Measurements from ENCODE around the gene RBM12.

RBM12 gene

DNA sequence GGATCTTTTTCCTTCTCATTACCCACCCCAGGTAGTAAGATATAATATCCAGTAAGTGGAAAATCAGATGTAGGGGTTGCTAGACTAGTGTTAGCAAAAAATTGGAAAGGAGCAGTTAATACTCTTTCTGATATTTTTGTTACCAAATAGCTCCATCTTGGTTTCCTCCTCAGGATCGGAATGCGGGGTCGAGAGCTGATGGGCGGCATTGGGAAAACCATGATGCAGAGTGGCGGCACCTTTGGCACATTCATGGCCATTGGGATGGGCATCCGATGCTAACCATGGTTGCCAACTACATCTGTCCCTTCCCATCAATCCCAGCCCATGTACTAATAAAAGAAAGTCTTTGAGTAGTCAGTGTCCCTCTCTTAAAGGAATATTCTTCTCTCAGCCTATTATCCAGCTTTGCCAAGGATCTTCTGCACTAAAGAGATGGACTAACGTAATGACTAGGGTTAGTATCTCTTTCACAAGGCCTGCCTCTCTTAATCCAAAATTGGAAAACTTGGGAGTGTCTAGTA, 36.0 kb upstream of the RBM12 start:
- peak overlapping the region; percentile 90 for H3K4me3 ChIP-seq
- TF ChIP-seq, protein P1, sequence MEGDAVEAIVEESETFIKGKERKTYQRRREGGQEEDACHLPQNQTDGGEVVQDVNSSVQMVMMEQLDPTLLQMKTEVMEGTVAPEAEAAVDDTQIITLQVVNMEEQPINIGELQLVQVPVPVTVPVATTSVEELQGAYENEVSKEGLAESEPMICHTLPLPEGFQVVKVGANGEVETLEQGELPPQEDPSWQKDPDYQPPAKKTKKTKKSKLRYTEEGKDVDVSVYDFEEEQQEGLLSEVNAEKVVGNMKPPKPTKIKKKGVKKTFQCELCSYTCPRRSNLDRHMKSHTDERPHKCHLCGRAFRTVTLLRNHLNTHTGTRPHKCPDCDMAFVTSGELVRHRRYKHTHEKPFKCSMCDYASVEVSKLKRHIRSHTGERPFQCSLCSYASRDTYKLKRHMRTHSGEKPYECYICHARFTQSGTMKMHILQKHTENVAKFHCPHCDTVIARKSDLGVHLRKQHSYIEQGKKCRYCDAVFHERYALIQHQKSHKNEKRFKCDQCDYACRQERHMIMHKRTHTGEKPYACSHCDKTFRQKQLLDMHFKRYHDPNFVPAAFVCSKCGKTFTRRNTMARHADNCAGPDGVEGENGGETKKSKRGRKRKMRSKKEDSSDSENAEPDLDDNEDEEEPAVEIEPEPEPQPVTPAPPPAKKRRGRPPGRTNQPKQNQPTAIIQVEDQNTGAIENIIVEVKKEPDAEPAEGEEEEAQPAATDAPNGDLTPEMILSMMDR (IDR thresholded peaks at IDR 0.05) = no peak
- H3K27ac ChIP-seq = peak overlapping the region; percentile 47 to 90
- no peak for DNase-seq (ENCODE audit: low spot score)

DNA sequence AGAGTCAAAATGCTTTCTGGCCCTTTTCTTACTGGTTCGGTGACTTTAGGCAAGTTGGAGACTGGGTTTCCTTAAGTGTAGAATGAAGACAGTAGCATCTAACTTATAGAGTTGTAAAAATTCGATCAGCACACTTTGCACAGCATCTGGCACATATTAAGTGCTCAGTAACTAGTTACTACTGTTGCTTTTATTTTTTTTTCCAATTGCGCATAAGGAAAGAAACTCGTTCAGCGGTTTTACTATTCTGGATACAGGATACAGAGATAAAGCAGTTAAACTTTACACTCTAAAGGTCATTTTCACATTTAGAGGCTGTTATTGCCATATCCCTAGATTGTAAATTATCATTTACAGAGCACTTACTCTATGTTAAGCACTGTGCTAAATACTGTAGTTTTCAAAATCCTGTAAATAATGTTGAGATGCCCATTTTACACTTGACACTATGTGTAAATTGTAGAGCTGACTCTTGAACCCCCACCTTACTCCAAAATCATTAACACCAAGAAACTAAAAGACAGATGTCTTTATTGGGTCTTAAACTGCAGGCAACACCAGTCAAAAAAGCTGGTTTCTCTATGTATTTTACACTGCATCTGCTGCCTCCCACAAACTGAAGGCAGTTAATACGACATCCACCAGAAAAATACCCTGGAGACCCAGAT, 35.4 kb upstream of the RBM12 start:
- no peak for DNase-seq (ENCODE audit: low spot score)
- Histone ChIP-seq H3K27ac (peak overlapping the region; percentile 90 to 93), H3K4me3 (peak overlapping the region; percentile 90)
- TF ChIP-seq, protein P1 (IDR thresholded peaks at IDR 0.05) = no peak

DNA sequence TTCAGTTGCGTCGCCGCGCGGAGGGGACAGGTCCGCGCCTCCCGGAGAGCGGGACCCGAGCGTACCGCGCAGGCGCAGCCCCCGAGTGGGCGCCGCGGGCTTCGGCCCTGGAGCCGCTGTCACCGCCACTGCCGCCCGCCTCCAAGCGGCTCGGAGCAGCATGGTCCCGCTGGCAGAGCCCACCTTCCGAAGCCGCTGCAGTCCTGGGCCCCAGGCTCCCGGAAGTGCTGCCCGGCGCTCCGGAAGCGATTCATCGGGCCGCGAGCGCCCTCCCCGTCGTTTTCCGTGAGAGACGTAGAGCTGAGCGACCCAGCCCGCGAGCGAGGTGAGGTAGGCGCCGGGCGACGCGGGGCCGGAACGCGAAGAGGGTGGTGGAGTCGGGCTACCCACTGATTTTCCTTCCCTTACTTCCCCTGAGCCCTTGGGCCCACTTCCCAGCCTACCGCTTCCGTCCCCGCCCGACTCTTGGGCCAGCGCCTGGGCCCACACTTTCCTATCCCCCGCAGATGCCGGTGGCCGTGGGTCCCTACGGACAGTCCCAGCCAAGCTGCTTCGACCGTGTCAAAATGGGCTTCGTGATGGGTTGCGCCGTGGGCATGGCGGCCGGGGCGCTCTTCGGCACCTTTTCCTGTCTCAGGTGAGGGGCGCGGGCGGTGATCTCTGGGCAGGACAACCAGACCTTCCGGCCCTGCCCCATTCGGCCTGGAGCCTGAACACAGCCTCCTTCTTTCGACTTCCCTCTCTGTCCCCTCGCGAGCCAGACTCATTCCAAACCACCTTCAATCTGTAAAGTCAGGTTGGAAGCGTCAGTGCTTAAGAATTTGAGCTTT, 34.6 kb upstream of the RBM12 start, which contains the start of the genes NFS1 and ROMO1:
NFS1 (minus strand) TSS at position 226 of the 830 bp plus-strand sequence; CDS start at position 162, 64 bp downstream.
ROMO1 (plus strand) TSS at position 279 of the 830 bp plus-strand sequence; CDS start at position 507, 228 bp downstream.
- Histone ChIP-seq H3K4me3 (peak within 1 kb of the TSS; percentile 90), H3K27ac (peak within 1 kb of the TSS; percentile 90 to 93)
- TF ChIP-seq, protein P1 (IDR thresholded peaks at IDR 0.05) = no peak

DNA sequence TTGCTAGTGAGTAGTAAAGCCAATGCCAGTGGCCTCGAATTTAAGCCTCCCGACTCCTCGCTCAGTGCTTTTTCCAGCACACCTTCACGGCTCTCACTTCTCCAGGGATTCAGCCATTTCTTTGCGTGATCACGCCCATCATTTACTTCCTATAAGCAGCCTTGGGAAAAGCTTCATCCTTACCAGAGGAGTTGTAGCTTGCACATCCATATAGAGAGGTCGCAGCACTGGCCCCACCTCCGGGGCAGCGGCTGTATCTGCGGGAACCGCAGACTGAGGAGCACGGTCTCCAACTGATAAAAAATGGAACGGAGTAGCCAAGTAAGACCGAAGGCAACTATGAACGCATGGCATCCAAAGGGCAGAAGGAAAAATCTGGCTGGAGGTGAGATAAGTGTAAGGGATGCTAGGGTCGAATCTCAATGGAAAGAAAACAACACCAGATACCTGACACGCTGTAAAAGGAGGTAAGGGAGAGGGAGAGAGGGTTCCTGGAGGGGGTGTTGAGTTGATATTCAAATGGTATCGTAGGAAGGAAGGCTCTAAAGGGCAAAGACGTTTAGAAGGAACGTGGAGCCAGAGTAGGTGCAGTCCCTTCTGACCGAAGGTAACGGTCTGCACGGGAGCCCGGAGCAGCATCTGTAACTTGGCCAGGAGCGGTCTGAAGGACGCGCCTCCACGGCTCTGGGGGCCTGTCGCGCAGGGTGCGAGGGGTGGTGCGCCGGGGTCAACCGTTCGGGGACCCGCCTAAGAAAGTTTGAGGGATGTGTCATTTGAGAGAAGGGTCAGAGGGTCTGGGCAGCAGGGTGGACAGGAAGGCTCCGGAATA, 33.8 kb upstream of the RBM12 start:
- H3K4me3 ChIP-seq = peak overlapping the region; percentile 90
- DNase-seq (ENCODE audit: low spot score) = no peak
- H3K27ac ChIP-seq = peak overlapping the region; percentile 90 to 93
- TF ChIP-seq, protein P1 (IDR thresholded peaks at IDR 0.05) = no peak

More for the DNA sequence above, 34.6 kb upstream of the RBM12 start, which contains the start of the genes NFS1 and ROMO1:
- DNase-seq (ENCODE audit: low spot score) = peak; percentile 91

DNA sequence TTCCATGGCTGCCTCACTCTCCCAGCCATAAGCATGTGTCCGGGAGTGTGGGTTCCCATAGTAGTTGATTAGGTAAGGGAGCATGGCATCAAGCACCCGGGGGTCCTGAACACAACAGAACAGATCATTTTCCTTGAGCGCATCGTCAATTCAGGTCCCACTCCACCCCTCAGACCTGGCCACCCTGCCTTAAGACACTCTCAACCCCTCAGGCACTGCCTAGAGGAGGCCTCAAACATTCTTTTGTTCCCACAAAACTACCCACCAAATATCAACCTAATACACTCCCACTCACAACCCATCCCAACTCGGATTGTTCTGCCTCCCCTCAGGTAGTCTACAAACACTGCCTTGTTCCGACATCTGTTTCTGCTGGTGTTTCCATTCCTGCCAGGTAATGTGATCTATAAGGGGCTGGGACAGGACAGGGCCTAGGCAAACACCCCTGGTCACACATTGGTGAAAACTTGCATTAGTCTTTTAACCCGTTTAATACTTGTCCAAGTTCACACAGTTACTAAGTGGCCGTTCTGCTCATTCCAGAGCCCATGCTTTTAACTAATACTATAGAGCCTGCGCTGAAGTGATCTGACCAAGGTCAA, 33.1 kb upstream of the RBM12 start:
- TF ChIP-seq, protein P1 (IDR thresholded peaks at IDR 0.05) = no peak
- no peak for DNase-seq (ENCODE audit: low spot score)
- Histone ChIP-seq H3K27ac (peak overlapping the region in 1 of 2 donors; percentile 33), H3K4me3 (peak overlapping the region; percentile 90)

DNA sequence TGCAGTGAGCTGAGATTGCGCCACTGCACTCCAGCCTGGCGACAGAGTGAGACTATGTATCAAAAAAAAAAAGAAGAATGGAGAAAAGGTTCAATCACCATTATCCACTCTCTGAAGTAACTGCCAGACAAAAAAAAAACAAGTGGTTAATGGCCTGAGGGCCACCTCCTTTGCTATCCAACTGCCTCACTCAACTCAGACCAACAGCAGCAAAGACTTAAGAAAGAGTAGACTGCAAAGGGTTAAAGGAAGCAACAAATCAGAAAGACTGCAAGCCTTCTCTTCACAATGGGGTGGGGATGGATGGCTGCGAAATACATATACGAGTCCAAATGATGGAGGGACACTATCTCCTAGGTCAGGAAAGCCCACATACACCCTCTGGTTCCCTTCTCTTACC, 31.3 kb upstream of the RBM12 start:
- no peak for DNase-seq (ENCODE audit: low spot score)
- TF ChIP-seq, protein P1 (IDR thresholded peaks at IDR 0.05) = no peak
- H3K27ac ChIP-seq = no peak overlapping the region
- no peak overlapping the region for H3K4me3 ChIP-seq
